COLO668 (cell line): ENCODE results near the gene SLC31A1.

ENCODE experiments used
- DNase-seq: peaks from one replicate; lab custom pipeline; 2025; ENCODE audit not compliant: unreplicated experiment; lab: John Stamatoyannopoulos, UW

SLC31A1 gene

DNA sequence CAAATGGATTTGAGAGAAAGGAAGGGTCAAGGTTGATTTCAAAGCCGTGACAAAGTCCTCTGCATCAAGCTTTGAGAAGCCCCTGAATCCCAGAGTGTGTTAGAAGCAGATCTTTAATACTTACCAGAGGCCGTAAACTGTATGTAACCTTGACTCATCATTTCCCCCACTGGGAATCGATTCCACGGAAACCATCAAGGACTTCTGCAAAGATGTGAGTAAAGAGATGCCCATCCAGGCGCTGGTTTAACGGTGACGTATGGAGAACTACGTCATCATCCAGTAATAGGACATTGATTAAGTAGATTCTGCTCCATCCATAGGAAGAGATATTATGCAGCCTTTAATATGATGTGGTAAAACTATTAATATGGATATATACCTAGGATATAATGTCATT, 80.2 kb downstream of the SLC31A1 start:
- no peak for DNase-seq

GRCh38 chr9:113302792-113303418, 81.6 kb downstream of the SLC31A1 start, which contains the start of gene RNF183:
Gene RNF183, minus strand, starts transcription at chr9:113303376. Its CDS starts 5,192 bp downstream, at chr9:113298184.
- DNase-seq, result no peak

DNA sequence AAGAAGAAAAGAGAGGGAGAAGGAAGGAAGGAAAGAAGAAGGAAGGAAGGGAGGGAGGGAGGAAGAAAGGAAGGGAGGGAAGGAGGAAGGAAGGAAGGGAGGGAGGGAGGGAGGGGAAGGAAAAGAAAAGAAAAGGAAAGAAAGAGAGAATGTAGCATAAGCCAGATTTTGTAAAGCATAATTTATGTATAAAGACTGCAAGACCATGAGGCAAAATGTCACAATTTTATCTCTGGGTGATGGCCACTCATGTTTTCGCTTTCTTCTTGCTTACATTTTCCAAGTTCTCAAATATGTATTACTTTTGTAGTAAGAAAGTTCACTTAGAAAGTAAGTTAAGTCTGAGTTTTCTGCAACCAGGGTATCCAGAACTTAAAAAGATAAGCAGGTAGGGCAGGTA, 85.2 kb downstream of the SLC31A1 start:
- no peak for DNase-seq

- DNase-seq, result no peak
These were observed 86.1 kb downstream of the SLC31A1 start for GRCh38 chr9:113307396-113307975.

DNA sequence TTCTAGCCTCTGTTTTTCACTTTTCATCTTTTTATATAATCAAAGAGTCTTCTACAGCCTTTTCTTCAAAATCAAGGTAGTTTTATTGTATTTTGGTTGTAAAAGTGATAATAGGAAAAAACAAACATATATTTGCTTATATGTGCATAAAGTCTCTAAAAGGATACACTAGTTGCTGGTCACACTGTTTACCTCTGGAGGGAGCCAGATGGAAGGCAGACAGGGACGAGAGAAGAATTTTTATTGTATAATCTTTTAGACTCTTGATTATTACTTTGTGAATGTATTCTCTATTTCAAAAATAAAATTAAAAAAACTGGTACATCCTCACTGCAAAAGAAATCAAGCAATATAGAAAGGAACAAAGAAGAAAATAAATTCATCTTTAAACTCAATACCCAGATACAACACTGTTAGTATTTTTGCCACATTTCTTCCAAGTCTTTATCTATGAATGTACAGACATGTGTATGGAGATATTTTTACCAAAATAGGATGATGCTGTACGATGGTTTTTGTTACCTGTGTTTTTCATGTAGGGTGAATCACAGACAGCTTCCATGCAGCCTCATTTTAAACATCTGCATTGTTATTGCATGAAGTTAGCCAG, 88.0 kb downstream of the SLC31A1 start:
- DNase-seq, result peak; percentile 15

DNA sequence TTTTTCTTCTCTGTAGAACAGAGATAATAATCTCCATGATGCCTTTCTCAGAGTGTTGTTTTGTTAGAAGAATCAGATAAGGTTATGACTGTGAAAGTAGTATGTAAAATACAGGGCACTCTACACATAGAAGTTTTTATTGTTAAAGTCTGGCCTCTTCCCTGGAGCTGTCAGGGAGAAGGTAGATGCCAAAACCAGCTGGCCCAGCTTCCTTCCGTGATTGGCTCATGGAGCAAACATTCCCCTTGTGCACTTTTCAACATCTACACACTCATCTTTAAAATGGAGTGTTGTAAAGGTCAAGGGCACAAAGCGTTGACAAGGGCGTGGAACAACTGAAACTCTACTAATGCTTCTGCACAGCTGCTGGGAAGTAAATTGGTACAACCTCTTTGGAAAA, 89.2 kb downstream of the SLC31A1 start:
- no peak for DNase-seq

GRCh38 chr9:113311961-113312360, 90.6 kb downstream of the SLC31A1 start:
- no peak for DNase-seq

DNA sequence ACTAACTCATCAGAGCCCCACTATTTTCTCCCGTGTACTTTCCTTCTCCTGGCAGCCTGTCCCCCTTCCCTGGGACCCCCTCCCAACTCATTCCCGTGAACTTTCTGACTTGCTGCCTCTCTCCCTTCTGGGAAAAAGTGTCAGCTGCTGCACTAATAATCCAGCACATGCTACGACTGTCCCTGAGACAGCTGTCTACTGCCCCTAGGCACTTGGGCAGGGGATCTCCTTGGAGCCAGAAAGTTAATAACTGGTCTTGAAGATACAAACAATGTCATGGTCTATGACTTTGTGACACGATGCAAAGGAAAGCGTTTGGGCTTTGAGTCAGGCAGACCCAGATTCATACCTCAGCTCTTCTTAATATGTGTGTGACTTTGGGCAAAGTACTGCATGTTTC, 91.9 kb downstream of the SLC31A1 start:
- no peak for DNase-seq
